NB4 (cell line): ENCODE results near the gene ZNF560.

ENCODE experiments used
- CTCF ChIP-seq: IDR thresholded peaks from one replicate; pipeline ENCODE4 v1.5.1; 2012; ENCODE audit warnings: low read depth, low read length
- POLR2A ChIP-seq: IDR thresholded peaks from 2 replicates; pipeline ENCODE4 v1.6.1; 2011; ENCODE audit warnings: mild to moderate bottlenecking; ENCODE audit not compliant: insufficient read length; ENCODE audit errors: extremely low read depth

GRCh38 chr19:9547870-9548269, 49.5 kb upstream of the ZNF560 start:
- TF ChIP-seq CTCF (no peak), POLR2A (no peak)
